Esophagus muscularis mucosa (tissue), 3 donors: ENCODE data around the gene CALB2.

Source experiments
- CTCF ChIP-seq, 3 experiments: fragments of 200-600 bp in 2 of 3; fragments of 450-650 bp in 1 of 3; sonication (generic) in 2 of 3; IDR thresholded peaks; one replicate each; pipeline ENCODE4 v1.5.1; 2017 to 2019; ENCODE audit warnings: antibody characterized with exemption in 3 of 3, mild to moderate bottlenecking in 2 of 3, moderate library complexity in 1 of 3
- POLR2A ChIP-seq: fragments of 450-650 bp; IDR thresholded peaks from one replicate; pipeline ENCODE4 v1.6.1; 2017; ENCODE audit warnings: antibody characterized with exemption, moderate library complexity, mild to moderate bottlenecking, low read depth
- POLR2AphosphoS5 ChIP-seq, 2 donors: sonication (generic); formaldehyde crosslinking; IDR thresholded peaks; one replicate each; pipeline ENCODE4 v1.6.1; 2017; ENCODE audit warnings: antibody characterized with exemption in 2 of 2

DNA sequence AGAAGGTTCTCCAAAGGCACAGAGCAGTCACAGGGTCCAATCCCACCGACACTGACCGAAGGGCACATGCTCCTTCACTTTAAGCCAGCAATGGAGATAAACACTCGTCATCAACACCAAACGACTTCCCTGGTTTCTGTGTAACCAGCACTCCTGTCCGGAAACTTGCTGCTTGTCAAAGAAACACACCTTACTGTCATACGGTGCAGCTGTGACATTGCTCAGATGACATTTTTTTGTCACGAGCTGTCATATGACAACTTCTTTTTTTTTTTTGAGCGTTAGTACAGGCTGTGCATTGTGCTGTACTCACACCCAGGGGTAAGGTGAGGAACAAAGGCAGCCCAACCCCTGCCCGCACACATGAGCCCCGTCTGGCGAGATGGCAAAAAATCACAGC is 44.2 kb downstream of the CALB2 start:
- TF ChIP-seq CTCF (IDR thresholded peaks at IDR 0.05) (no peak), POLR2AphosphoS5 (IDR thresholded peaks at IDR 0.05) (no peak), POLR2A (no peak)
